ENCODE results near the gene ZCCHC9.
"Not testable (repeated sequence)": the region's sequence is repeated elsewhere in the genome, so short reads cannot be mapped to it uniquely, and the experiment has no call there.

ZCCHC9 gene, protein sequence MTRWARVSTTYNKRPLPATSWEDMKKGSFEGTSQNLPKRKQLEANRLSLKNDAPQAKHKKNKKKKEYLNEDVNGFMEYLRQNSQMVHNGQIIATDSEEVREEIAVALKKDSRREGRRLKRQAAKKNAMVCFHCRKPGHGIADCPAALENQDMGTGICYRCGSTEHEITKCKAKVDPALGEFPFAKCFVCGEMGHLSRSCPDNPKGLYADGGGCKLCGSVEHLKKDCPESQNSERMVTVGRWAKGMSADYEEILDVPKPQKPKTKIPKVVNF
- total RNA-seq, result 38.8 to 40.4 reads per million in 2 donors

DNA sequence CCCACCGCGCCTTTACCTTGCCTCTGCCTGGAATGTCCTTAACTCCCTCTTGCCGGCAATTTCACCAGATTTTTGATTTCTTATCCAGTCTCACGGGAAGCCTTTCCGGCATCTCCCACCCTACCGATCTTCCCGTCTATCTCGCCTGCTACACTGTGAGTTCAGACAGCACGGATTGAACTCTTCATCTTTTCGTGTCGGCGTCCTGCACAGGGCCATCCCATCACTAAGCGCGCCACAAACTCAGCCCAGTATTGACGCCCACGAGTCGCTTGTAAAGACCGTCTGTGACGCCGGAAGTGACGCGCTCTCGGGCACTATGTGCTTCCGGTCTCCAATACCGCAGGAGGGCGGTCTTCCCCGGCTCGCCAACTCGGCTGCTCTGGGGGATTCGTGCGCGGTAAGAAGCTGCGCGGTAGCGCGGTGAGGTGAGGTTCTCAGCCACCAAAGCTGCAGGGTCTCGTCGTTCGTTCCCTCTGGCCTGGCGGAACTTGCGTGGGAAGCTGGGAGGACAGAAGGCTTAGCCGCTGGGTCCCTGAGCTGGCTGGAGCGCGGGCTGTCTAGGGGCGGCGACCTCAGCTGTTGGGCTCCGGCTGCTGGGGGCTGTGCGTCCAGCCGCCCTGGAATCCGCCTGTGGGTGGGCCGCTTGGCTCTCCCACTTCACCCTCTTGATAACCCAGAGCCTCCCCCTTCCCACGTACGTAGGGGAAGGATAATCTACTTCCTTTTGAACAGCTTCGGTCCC is at the start of gene ZCCHC9:
TSS of gene ZCCHC9 (plus strand) at position 317 of the 745 bp plus-strand sequence. CDS start 3,171 bp downstream, outside the sequence.
- peak; percentile 71 for DNase-seq

DNA sequence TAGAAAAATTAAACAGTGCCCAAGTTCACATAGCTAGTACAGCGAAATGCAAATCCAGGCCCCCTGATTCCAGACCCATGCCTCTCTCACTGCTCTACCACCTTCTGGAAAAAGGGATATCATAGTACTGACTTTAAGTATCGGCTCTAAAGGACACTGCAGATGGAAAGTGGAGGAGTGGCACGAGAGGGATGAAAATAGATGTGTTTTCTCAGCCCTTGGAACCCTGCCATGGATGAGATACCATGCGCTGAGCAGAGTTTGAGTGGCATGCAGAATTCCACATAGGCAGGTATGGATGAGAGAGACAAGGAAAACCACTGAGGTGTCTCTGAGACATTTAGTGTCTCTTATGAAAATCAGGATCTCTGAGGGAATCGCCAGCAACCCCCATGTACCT is 49.5 kb upstream of the ZCCHC9 start:
- DNase-seq, result no peak

DNA sequence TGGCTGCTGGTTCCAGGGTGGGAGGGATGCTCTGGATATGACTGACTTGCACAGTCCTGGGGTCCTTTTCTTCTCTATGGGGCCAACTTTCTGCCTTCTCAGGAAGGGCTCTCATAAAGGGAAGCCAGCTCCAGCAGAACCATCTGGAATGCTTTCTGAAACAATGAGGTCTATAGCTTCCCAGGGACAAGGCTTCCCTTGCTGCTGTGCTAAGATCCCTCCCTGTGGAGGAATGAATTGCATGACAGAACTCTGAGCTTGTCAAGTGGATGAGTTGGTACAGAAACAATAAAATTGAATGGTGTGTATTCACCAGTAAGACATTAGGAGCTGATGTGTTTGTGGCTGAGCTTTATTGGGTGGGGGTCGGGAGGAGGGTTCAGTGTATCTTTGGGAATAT is 48.5 kb upstream of the ZCCHC9 start:
- DNase-seq, result no peak

DNA sequence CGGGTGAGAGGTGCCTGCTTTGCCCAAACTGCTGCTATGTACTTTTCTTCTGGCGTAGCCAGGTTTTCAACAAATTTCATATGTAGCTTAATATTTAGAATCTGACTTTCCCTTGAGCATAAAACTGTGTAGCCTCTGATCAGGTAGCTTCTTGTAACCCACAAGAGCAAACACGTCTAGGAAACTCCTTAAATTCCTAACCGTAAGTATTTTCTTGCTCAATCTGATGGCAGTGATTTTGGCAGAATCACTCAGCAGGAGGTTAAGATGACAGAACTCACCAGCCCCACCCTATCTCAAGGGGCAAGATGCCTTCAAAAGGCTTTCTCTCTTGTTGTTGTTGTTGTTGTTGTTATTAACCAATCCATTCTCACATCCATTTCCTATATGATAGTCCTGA is 47.5 kb upstream of the ZCCHC9 start:
- DNase-seq, result no peak

DNA sequence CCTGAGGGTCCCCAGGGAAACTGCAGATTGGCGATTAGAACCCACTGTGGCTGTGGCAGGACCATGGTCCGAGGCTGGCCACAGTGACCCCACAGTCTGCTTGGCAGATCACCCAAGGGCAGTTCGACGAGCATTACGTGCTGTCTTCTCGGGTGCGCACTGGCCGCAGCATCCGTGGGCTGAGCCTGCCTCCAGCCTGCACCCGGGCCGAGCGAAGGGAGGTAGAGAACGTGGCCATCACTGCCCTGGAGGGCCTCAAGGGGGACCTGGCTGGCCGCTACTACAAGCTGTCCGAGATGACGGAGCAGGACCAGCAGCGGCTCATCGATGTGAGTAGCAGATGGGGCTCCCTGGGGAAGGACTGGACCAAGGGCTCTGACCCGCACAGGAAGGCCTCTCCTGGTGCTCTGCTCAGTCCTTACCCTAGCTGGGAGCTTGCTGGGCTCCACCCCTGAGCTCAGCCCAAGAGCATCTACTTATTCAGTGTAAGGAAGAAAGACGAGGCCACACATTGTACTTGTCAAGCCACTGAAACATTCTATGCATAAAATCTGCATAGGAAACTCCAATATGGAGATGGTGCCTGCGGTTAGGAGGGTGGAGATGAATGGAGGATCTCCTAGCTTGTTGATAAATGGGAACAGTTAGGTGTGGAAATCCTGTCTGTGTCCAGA is 46.4 kb upstream of the ZCCHC9 start:
- DNase-seq, result no peak

DNA sequence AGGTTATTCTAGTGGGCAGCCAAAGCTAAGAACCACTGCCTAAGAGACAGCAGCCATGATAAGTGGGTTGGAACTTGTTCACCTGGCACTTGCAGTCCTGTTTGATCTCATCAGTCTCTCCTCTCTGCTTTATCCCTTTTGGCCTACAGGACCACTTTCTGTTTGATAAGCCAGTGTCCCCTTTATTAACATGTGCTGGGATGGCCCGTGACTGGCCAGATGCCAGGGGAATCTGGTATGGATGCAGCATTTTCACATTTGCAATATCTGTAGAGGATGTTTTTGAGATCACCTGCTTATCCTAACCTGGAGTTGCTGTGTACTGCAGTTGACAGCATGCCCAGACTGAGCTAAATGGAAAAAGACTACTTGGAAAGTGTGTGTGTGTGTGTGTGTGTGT is 44.6 kb upstream of the ZCCHC9 start:
- no peak for DNase-seq

DNA sequence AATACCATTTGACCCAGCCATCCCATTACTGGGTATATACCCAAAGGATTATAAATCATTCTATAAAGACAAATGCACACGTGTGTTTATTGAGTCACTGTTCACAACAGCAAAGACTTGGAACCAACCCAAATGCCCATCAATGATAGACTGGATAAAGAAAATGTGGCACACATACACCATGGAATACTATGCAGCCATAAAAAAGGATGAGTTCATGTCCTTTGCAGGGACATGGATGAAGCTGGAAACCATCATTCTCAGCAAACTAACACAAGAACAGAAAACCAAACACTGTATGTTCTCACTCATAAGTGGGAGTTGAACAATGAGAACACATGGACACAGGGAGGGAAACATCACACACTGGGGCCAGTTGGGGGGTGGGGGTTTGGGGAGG is 38.6 kb upstream of the ZCCHC9 start:
- DNase-seq, result not testable (repeated sequence)

DNA sequence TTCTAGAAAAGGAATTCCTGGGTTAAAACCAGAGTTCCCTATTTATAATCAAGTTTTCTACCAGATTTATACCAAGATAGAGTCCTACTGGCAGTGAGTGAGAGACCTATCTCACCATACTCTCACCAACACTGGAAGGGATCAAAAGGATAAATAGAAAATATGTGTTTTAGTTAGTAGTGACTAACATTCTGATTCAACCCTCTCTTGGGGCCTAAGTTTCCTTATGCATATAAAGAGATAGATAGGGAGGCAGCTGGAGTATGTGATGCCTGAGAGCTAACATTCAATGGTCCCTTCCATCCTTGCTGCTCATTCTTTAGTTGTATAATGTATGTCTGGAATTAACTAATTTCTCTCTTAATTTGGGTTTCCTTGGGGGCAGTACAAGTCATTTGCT is 36.3 kb upstream of the ZCCHC9 start:
- no peak for DNase-seq

DNA sequence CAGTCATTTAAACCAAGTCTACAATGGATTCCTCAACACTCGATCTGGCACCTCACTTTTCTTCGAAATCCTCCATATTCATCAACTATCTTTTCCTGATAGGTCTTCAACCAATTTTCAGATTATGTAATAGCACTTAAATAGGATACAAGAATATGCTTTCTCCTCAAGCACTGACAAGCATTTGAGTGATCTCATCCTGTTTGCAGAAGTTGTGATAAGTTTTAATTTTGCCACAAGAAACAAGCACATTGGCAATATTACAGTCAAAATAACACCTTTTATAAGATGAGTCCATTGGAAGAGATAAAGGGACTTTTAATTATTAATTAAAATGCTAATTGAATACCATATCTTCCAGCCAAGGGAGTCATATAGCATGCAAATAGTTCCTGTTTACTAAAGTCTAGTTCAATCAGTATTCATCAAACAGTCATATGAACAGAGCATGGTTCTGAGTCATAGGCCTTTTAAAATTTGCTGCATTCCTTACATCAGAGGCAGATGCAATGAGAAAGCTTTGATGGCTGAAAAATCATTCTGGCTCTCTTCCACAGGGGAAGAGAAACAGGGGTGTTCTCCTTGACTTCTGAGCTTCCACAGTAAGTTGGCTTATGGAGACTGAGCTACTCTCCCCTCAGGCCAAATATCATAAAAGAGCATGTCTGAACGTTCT is 32.7 kb upstream of the ZCCHC9 start:
- DNase-seq, result no peak

DNA sequence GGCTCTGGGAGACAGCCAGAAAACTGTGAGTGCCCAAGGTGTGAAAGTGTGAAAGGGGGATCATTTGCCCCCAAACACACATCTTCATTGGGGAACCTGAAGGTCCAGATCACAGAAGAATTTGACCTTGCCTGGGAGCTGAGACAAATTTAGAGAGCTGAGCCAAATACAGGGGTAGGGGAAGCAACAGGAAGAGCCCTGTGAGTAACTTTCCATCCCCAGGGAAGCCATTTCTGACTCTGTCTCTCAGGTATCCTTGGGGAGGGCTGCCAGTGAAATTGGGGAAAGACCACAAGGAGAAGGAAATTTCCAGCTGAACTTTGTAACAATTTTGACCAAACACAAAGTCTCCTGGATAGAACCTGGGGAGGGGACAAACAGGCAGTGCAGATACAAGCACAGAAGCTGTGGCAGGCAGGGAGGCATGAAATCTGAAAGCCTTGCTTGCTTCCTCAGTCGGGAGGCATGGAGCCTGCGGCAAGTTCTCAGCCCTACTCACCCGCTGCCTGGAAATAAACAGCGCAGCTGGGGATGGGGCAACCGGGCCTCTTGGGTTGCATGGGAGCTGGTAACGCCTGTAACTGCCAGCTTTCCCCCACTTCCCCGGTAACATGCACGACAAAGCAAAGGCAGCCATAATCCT is 31.5 kb upstream of the ZCCHC9 start:
- DNase-seq, result no peak

DNA sequence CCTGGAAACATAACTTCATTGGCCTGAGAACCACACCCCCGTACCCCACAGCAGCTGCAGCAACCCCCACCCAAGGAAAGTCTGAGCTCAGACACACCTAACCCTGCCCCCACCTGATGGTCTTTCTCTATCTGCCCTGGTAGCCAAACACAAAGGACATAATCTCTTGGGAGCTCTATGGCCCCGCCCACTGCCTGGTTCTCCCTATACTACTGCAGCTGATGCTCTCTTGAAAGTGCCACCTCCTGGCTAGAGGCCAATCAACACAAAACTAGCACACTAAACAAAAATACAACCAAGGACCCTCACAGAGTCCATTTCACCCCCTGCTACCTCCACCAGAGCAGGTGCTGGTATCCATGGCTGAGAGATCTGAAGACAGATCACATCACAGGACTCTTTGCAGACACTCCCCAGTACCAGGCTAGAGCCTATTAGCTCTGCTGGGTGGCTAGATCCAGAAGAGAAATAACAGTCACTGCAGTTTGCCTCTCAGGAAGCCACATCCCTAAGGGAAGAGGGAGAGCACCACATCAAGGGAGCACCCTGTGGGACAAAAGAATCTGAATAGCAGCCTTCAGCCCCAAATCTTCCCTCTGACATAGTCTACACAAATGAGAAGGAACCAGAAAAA is 30.9 kb upstream of the ZCCHC9 start:
- not testable (repeated sequence) for DNase-seq

DNA sequence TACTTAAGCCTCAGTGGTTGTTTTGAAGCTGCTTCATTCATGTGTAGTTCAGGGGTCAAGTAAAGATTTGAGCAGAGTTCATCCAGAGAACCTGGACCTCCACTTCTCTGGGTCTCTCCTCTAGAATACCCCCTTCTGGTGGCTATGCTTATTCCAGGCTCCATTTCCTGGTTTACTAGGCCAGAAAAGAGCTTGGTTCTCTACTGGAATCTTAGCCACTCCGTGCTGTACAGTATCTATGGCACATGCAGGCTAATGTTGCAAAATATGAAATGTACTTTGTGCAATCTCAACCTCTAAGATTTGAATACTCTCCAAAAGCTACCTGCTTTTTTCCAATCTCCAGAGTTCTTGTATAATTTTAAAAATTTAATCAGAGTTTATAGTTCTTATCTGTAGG is 17.4 kb upstream of the ZCCHC9 start:
- no peak for DNase-seq

DNA sequence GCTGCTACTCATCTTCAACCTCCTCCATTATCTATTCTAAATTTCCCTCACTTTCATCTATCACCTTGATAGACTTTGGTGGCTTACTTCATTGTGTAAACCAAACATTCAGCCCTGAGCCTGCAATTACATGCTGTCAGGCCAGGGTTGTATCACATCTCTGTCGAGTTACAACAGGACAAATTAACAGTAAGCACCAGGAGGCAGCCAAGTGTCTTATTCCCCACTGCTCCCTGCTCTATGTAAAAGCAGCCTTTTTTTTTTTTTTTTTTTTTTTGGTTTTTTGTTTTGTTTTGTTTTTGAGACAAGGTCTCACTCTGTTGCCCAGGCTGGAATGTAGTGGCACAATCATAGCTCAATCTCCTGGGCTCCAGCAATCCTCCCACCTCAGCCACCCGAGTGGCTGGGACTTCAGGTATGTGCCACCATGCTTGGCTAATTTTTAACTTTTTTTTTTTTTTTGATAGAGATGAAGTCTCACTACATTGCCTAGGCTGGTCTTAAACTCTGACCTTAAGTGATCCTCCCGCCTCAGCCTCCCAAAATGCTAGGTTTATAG is 15.2 kb upstream of the ZCCHC9 start:
- DNase-seq, result no peak

DNA sequence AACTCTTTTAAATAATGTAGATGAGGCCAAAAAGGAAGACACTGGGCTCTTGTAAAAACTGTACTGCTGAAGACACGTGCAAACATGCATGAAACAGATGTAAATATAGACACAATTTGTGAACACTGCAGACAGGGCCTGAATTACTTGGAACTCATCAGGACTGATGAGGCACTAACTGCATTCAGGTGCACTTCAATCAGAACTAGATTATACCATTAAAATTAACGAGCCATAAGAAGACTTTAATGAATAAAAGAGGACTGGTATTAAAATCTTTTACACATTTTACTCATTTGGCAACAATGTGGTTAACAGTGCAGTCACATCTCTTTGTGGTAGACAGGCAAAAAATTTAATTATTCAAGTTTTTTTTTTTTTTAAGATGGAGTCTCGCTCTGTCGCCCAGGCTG is 13.4 kb upstream of the ZCCHC9 start:
- DNase-seq, result no peak

DNA sequence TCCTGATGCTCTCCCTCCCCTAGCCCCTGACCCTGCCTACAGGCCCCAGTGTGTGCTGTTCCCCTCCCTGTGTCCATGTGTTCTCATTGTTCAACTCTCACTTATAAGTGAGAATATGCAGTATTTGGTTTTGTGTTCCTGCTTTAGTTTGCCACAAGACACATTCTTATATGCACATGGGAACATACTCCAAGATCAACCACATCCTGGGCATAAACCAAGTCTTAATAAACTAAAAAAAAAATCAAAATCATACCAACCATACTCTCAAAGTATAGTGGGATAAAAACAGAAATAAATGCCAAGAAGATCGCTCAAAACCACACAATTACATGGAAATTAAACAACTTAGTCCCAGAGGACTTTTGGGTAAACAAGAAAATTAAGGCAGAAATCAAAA is 11.2 kb upstream of the ZCCHC9 start:
- DNase-seq, result no peak

DNA sequence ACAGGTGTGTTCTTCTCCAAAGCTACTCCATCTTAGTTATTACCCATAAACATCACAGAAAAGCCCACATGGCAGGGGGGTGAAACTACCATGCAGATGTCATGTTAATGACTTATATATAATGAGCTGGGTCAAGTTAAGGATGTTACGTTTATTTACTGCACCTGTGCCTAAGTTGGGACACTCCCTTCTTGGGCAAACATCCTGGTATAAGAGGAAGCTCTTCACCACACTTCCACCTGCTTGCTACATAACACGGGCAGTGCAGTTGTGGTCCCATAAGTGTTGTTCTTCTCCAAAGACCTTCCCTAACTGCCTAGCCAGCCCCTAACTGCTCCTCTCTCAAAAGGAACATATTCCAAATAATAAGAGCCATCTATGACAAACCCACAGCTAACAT is 9.3 kb upstream of the ZCCHC9 start:
- DNase-seq, result no peak

DNA sequence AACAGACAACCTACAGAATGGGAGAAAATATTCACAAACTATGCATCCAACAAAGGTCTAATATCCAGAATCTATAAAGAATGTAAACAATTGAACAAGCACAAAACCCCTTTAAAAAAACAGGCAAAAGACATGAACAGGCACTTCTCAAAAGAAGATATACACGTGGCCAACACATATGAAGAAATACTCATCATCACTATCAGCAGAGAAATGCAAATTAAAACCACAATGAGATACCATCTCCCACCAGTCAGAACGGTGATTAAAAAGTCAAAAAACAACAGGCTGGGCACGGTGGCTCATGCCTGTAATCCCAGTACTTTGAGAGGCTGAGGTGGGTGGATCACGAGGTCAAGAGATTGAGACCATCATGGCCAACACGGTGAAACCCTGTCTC is 7.4 kb upstream of the ZCCHC9 start:
- not testable (repeated sequence) for DNase-seq

DNA sequence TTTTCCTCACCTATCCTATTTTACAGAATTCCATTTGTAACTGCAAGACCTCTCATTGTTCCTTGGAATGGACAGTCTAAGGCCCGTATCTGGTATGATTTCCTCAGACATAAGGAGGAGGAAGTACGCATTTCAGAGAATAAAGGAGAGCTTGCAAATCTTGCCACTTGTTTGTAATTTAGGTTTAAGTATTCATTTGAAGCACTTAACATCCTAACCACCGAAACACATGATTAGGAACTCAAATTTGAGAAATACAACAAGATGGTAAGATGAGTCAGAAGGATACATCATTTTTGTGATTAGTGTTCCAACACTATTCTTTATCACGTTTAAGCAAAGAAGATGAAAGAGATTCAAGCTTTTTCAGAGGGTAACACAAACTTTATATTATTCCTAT is 3.9 kb upstream of the ZCCHC9 start:
- DNase-seq, result no peak

DNA sequence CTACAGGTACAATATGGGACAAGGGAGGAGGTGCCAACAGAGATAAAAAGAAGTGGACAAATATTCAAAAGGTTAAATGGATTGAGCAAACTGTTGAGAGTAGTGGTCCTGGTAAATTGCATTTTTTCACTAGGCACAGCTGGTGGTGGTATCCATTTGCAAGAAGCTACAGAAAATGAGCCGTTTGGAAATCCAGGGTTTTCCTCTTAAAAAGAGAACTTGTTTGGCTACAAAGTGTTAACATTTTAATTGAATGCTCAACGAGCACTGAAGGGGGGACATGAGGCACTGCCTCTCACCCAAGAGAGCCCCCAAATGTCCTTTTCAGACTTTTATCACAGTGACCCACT is 491 bp upstream of the ZCCHC9 start:
- DNase-seq, result no peak

DNA sequence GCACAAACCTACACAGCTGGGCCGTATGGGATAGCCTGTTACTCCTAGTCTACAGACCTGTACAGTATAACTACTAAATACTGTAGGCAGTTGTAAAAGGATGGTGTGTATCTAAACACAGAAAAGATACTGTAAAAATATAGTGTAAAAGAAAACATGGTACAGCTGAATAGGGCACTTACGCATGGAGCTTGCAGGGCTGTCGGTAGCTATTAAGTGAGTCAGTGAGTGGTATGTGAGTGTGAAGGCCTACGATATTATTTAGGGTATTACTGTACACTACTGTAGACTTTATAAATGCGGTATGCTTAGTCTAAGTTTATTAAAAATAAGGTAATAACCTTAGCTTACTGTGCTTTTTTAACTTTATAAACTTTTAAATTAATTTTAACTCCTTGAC is 1.2 kb downstream of the ZCCHC9 start:
- DNase-seq, result no peak

DNA sequence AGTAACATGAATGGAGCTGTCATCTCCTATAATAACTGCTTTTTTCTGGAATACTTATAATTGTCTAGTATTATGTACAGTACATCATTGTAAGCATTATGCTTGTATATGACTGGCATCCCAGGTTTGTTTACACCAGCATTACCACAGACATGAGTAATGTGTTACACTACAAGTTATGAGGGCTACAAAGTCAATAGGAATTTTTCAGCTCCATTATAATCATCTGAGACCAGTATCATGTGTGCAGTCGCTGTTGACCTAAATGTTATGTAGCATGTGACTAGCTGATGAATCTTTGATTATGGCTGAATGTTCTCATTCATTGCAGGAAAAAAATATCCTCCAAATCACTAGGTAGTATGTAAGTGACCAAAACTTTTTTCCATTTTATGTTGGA is 2.2 kb downstream of the ZCCHC9 start:
- DNase-seq, result no peak

DNA sequence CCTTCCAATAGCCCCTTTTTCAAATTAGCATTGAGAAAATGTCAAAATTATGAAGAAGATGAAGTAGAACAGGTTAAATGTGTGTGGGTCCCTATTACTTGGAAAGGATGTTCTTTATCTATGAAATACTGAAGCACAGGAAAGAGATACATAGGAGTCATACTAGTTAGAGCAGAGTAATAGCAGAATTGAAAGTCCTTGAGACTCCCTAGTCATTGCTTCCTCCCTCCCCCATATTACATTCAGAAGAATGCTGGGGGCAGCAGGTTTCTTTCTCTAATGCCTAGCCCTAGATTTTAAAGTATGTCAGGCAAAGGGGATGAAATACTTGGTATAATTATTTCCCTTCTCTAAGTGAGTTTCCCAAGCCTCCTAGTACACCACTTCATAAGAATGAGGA is 4.4 kb downstream of the ZCCHC9 start:
- DNase-seq, result no peak

Measured in activated gamma-delta T cell (primary cell).